ENCODE results near the gene RACK1.

- TF ChIP-seq CTCF (IDR thresholded peaks at IDR 0.05; ENCODE audit: low read length): no peak
- no peak for TF ChIP-seq EZH2 (IDR thresholded peaks at IDR 0.05; ENCODE audit: borderline replicate concordance, low read length)
Observed at GRCh38 chr5:181191526-181192336, 52.0 kb downstream of the RACK1 start.

Measured in OCI-LY1 (cell line).